T-helper 1 cell treated with Interleukin-12 subunit alpha and Interleukin-12 subunit beta and Interleukin-4 antibody, amounts not matched to agents 30 μg/mL and 1 μg/mL, for 36 hours (primary cell): Measurements from ENCODE around the gene CDON.

Experiments
- H3K27ac Mint-ChIP-seq: one replicate; pipeline ENCODE4 v1.8.0; 2021; ENCODE audit warnings: mild to moderate bottlenecking, mixed read lengths
- H3K27me3 Mint-ChIP-seq: one replicate; pipeline ENCODE4 v1.8.0; 2021; ENCODE audit warnings: low read depth, mixed read lengths
- H3K36me3 Mint-ChIP-seq: one replicate; pipeline ENCODE4 v1.8.0; 2021; ENCODE audit warnings: low read depth, mixed read lengths
- H3K4me1 Mint-ChIP-seq: one replicate; pipeline ENCODE4 v1.8.0; 2021; ENCODE audit warnings: low read depth, mixed read lengths
- H3K4me3 Mint-ChIP-seq: one replicate; pipeline ENCODE4 v1.8.0; 2021; ENCODE audit warnings: mild to moderate bottlenecking, moderate library complexity, mixed read lengths
- H3K9me3 Mint-ChIP-seq: one replicate; pipeline ENCODE4 v1.8.0; 2021; ENCODE audit warnings: mixed read lengths

The CDON gene

GRCh38 chr11:126072141-126072741 lies 9.6 kb upstream of the CDON start:
- H3K4me1 Mint-ChIP-seq, result no peaks in the 10 kb centered on the region
- H3K27me3 Mint-ChIP-seq, result peaks cover 28% of the 10 kb centered on the region
- H3K9me3 Mint-ChIP-seq, result no peaks in the 10 kb centered on the region
- H3K27ac Mint-ChIP-seq, result no peak overlapping the region
- no peaks in the 10 kb centered on the region for H3K36me3 Mint-ChIP-seq
- no peak overlapping the region for H3K4me3 Mint-ChIP-seq

GRCh38 chr11:126063507-126063852 lies 814 bp upstream of the CDON start:
- H3K27me3 Mint-ChIP-seq, result peaks cover 45% of the 10 kb centered on the region
- H3K9me3 Mint-ChIP-seq, result no peaks in the 10 kb centered on the region
- peak overlapping the region; percentile 86 for H3K4me3 Mint-ChIP-seq
- H3K27ac Mint-ChIP-seq, result no peak overlapping the region
- peaks cover 6% of the 10 kb centered on the region for H3K4me1 Mint-ChIP-seq
- H3K36me3 Mint-ChIP-seq, result no peaks in the 10 kb centered on the region

GRCh38 chr11:126061707-126062678 lies 673 bp downstream of the CDON start:
- peak overlapping the region; percentile 78 for H3K4me3 Mint-ChIP-seq
- H3K27ac Mint-ChIP-seq, result peak overlapping the region; percentile 55
- H3K36me3 Mint-ChIP-seq, result no peaks in the 10 kb centered on the region
- peaks cover 56% of the 10 kb centered on the region for H3K27me3 Mint-ChIP-seq
- peaks cover 6% of the 10 kb centered on the region for H3K4me1 Mint-ChIP-seq
- no peaks in the 10 kb centered on the region for H3K9me3 Mint-ChIP-seq

GRCh38 chr11:126060757-126061171 lies 1.9 kb downstream of the CDON start:
- Mint-ChIP-seq H3K4me3 (no peak overlapping the region), H3K36me3 (no peaks in the 10 kb centered on the region), H3K4me1 (peaks cover 6% of the 10 kb centered on the region), H3K27me3 (peaks cover 58% of the 10 kb centered on the region), H3K9me3 (no peaks in the 10 kb centered on the region), H3K27ac (no peak overlapping the region)

- no peaks in the 10 kb centered on the region for H3K9me3 Mint-ChIP-seq
- H3K4me1 Mint-ChIP-seq, result peaks cover 6% of the 10 kb centered on the region
- no peak overlapping the region for H3K4me3 Mint-ChIP-seq
- H3K27ac Mint-ChIP-seq, result no peak overlapping the region
- no peaks in the 10 kb centered on the region for H3K36me3 Mint-ChIP-seq
- peaks cover 59% of the 10 kb centered on the region for H3K27me3 Mint-ChIP-seq
Measured at GRCh38 chr11:126059238-126059781, 3.4 kb downstream of the CDON start.

- Mint-ChIP-seq H3K36me3 (no peaks in the 10 kb centered on the region), H3K27me3 (peaks cover 59% of the 10 kb centered on the region), H3K4me3 (no peak overlapping the region), H3K9me3 (no peaks in the 10 kb centered on the region), H3K27ac (no peak overlapping the region), H3K4me1 (peaks cover 6% of the 10 kb centered on the region)
Measured at GRCh38 chr11:126058105-126058874, 4.4 kb downstream of the CDON start.

GRCh38 chr11:126054882-126055281 lies 7.8 kb downstream of the CDON start:
- no peaks in the 10 kb centered on the region for H3K9me3 Mint-ChIP-seq
- H3K27ac Mint-ChIP-seq, result no peak overlapping the region
- H3K4me3 Mint-ChIP-seq, result no peak overlapping the region
- H3K27me3 Mint-ChIP-seq, result peaks cover 42% of the 10 kb centered on the region
- H3K4me1 Mint-ChIP-seq, result no peaks in the 10 kb centered on the region
- H3K36me3 Mint-ChIP-seq, result no peaks in the 10 kb centered on the region

GRCh38 chr11:126054408-126054807 lies 8.3 kb downstream of the CDON start:
- Mint-ChIP-seq H3K27ac (no peak overlapping the region), H3K9me3 (no peaks in the 10 kb centered on the region), H3K27me3 (peaks cover 42% of the 10 kb centered on the region), H3K36me3 (no peaks in the 10 kb centered on the region), H3K4me3 (no peak overlapping the region), H3K4me1 (no peaks in the 10 kb centered on the region)

- no peaks in the 10 kb centered on the region for H3K36me3 Mint-ChIP-seq
- no peaks in the 10 kb centered on the region for H3K9me3 Mint-ChIP-seq
- no peak overlapping the region for H3K27ac Mint-ChIP-seq
- peaks cover 40% of the 10 kb centered on the region for H3K27me3 Mint-ChIP-seq
- H3K4me1 Mint-ChIP-seq, result no peaks in the 10 kb centered on the region
- no peak overlapping the region for H3K4me3 Mint-ChIP-seq
Measured at GRCh38 chr11:126053415-126054286, 9.0 kb downstream of the CDON start.

- H3K4me3 Mint-ChIP-seq, result no peak overlapping the region
- H3K27ac Mint-ChIP-seq, result no peak overlapping the region
- H3K27me3 Mint-ChIP-seq, result peaks cover 20% of the 10 kb centered on the region
- no peaks in the 10 kb centered on the region for H3K36me3 Mint-ChIP-seq
- H3K9me3 Mint-ChIP-seq, result no peaks in the 10 kb centered on the region
- no peaks in the 10 kb centered on the region for H3K4me1 Mint-ChIP-seq
Measured at GRCh38 chr11:126051117-126051516, 11.5 kb downstream of the CDON start.

GRCh38 chr11:126049159-126049558 lies 13.5 kb downstream of the CDON start:
- H3K4me3 Mint-ChIP-seq, result no peak overlapping the region
- peaks cover 11% of the 10 kb centered on the region for H3K27me3 Mint-ChIP-seq
- no peaks in the 10 kb centered on the region for H3K36me3 Mint-ChIP-seq
- H3K9me3 Mint-ChIP-seq, result no peaks in the 10 kb centered on the region
- no peaks in the 10 kb centered on the region for H3K4me1 Mint-ChIP-seq
- H3K27ac Mint-ChIP-seq, result no peak overlapping the region

- Mint-ChIP-seq H3K4me3 (no peak overlapping the region), H3K4me1 (no peaks in the 10 kb centered on the region)
Measured at GRCh38 chr11:126048197-126048596, 14.5 kb downstream of the CDON start.

GRCh38 chr11:126046570-126047195 lies 16.0 kb downstream of the CDON start:
- no peak overlapping the region for H3K4me3 Mint-ChIP-seq

More at GRCh38 chr11:126048197-126048596, 14.5 kb downstream of the CDON start:
- H3K9me3 Mint-ChIP-seq, result no peaks in the 10 kb centered on the region
- H3K27ac Mint-ChIP-seq, result no peak overlapping the region
- peaks cover 11% of the 10 kb centered on the region for H3K27me3 Mint-ChIP-seq
- no peaks in the 10 kb centered on the region for H3K36me3 Mint-ChIP-seq

More at GRCh38 chr11:126046570-126047195, 16.0 kb downstream of the CDON start:
- peaks cover 11% of the 10 kb centered on the region for H3K27me3 Mint-ChIP-seq
- no peaks in the 10 kb centered on the region for H3K36me3 Mint-ChIP-seq
- H3K9me3 Mint-ChIP-seq, result no peaks in the 10 kb centered on the region
- H3K27ac Mint-ChIP-seq, result no peak overlapping the region
- H3K4me1 Mint-ChIP-seq, result no peaks in the 10 kb centered on the region
